Measurements from ENCODE around the gene FRG2C. TPM values are rescaled to one million over a fixed set of nuclear protein-coding genes. Genes with fewer than 3 reads are reported as not detected.
"Not testable (repeated sequence)": the region's sequence is repeated elsewhere in the genome, so short reads cannot be mapped to it uniquely, and the experiment has no call there.

The FRG2C gene
- polyA plus RNA-seq, 6 donors from 2014 or later, result not detected

DNA sequence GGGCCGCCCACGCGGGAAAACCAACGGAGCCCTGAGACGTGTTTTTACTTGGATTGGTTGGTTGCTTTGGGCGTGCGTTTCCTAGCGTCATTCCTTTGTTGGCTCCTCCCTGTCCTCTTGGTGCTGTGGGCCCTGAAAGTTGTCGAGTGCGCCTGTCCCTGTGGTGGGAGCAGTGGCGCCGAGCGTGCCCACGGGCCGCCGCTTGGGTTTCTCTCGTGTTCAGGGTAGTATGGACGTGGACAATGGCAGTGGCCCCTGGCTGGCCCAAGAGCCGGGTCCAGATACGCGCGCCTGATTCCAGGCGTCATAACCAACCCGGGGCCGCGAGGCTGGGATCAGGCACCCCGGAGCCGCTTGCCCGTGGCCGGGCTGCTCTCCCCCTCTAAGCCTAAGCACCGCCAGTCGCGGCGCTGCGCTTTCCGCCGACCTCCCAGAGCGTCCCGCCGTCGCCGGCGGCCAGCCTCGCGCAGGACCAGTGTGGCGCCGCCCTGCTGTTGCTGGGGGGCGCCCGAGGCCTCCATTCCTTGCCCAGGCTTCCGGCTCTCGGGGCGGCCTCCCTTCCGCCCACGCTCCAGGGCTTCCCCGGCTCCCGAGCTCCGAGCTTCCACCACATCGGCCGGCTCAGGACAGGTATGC lies 8.1 kb downstream of the FRG2C start:
- peak overlapping the region in 5 of 8 donors; percentile 35 to 83 (median 81) for H3K4me3 Mint-ChIP-seq
- not testable (repeated sequence) for DNase-seq; ATAC-seq (ENCODE audit: low read depth in 2 of 2)
- peaks cover 5 to 47% of the 10 kb centered on the region in 2 donors for H3K36me3 Mint-ChIP-seq
- peaks cover 13 to 31% (median 20%) of the 10 kb centered on the region in 3 donors for H3K4me1 Mint-ChIP-seq
- peaks cover 32 to 60% (median 35%) of the 10 kb centered on the region in 3 donors for H3K27me3 Mint-ChIP-seq
- H3K9me3 Mint-ChIP-seq, result peaks cover 19 to 71% (median 52%) of the 10 kb centered on the region in 7 donors
- peak overlapping the region in 1 of 6 donors; percentile 31 for H3K27ac Mint-ChIP-seq

DNA sequence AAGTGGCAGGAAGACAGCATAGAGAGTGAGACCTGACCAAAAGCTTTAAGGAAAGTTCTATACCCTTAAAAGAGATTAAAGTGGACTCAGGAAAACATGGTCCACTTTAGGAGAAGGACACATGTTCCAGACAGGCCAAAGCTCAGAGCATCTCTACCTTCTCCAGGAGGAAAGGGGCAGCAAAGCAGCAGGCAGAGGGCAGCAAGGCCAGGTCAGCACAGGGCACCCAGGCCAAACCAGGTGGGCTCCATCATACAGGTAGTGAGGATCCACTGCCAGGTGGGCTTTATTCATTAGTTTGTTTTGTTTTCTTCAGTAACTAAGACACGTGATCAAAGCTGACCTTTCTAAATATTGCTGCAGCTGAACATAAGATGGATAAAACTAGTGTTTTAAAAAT lies 19.8 kb downstream of the FRG2C start:
- H3K4me1 Mint-ChIP-seq; H3K27ac Mint-ChIP-seq; H3K36me3 Mint-ChIP-seq; ATAC-seq (ENCODE audit: low read depth in 2 of 2); DNase-seq; H3K27me3 Mint-ChIP-seq; H3K4me3 Mint-ChIP-seq: not testable (repeated sequence)
- H3K9me3 Mint-ChIP-seq, result peaks cover 0 to 29% (median 18%) of the 10 kb centered on the region in 7 donors

DNA sequence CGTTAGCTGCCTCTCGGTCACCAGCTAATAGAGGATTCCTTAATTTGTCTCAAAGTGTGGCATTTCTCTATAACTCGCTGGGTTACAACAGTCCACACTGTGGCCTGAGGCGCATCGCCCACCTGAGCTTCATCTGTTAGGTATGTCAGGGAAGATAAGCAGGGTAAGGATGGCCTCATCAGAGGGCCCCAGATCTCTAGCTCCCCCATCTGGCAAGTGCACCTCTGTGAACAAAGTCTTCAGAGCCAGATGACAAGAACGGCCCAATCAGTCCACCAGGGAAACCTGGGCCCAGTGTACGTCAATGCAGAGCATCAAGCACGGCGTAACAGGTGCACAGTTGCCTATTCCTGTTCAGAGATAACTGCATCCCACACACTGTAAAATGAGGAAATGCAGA lies 23.2 kb downstream of the FRG2C start:
- no peaks in the 10 kb centered on the region for H3K4me1 Mint-ChIP-seq
- ATAC-seq (ENCODE audit: low read depth in 2 of 2), result no peak

DNA sequence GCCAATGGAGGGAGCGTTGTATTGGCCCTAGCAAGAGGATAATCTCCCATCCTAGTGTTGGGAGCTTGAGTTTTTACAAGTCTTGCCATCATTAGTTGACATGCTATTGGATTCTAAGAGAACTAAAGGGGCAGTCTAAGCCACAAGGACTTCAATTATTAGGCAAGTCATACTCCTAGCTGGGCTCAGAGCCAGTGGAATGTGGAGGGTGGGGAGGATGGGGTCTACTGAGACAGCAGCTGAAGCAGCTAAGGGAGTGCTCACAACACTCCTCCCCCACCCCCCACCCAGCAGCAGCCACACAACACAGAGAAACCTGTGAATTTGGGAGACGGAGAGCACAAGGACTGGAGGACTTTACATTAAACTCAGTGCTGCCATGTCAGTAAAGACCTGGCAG lies 27.9 kb downstream of the FRG2C start:
- no peak overlapping the region for H3K4me3 Mint-ChIP-seq
- H3K9me3 Mint-ChIP-seq, result peaks cover 8 to 51% (median 41%) of the 10 kb centered on the region in 7 donors
- H3K27ac Mint-ChIP-seq, result no peak overlapping the region
- ATAC-seq (ENCODE audit: low read depth in 2 of 2) (no peak), DNase-seq (no peak)
- H3K27me3 Mint-ChIP-seq, result no peaks in the 10 kb centered on the region
- H3K4me1 Mint-ChIP-seq, result no peaks in the 10 kb centered on the region
- H3K36me3 Mint-ChIP-seq, result peaks cover 13 to 19% of the 10 kb centered on the region in 2 donors

More for the DNA sequence above, 23.2 kb downstream of the FRG2C start:
- Mint-ChIP-seq H3K36me3 (peaks cover 12 to 13% of the 10 kb centered on the region in 2 donors), H3K27ac (no peak overlapping the region), H3K9me3 (peaks cover 8 to 55% (median 39%) of the 10 kb centered on the region in 7 donors), H3K27me3 (no peaks in the 10 kb centered on the region), H3K4me3 (no peak overlapping the region)
- DNase-seq, result no peak

Other genes starting within 250 kb of the FRG2C start
- gene ZNF717, start 121.2 kb downstream of the FRG2C start, polyA plus RNA-seq (ENCODE audit: low read depth in 6 of 6), result 10 to 100 TPM; 10.5 to 28.0 (median 13.8) TPM